ENCODE results near the gene MAPK8.

GRCh38 chr10:48450233-48450740 lies 143.8 kb downstream of the MAPK8 start:
- TF ChIP-seq CTCF (conservative IDR thresholded peaks at IDR 0.05) (no peak), EZH2 (IDR thresholded peaks at IDR 0.05; ENCODE audit: low read depth) (no peak)

Measured in PC-9 (cell line).